Thymus (tissue), 11 donors: ENCODE data around the gene CDON. TPM values are rescaled to one million over a fixed set of nuclear protein-coding genes. Genes with fewer than 3 reads are reported as not detected.

Source experiments
- DNase-seq, 9 donors: peaks; one replicate each; pipeline ENCODE4 v3.0.0-alpha.2; 2013; ENCODE audit warnings: low spot score in 9 of 9, low read depth in 6 of 9, missing footprints in 1 of 9
- H3K27ac ChIP-seq, 2 donors: one replicate each; pipeline ENCODE4 v1.5.1; 2013; ENCODE audit warnings: control low read depth in 1 of 2, low read depth in 1 of 2, low read length in 1 of 2, mild to moderate bottlenecking in 1 of 2, moderate library complexity in 1 of 2
- H3K27me3 ChIP-seq, 2 donors: one replicate each; pipeline ENCODE4 v1.5.1; 2013; ENCODE audit warnings: low read length in 1 of 2; ENCODE audit not compliant: control insufficient read depth in 2 of 2, insufficient read depth in 1 of 2
- H3K36me3 ChIP-seq, 2 donors: one replicate each; pipeline ENCODE4 v1.5.1; 2013; ENCODE audit warnings: low read length in 1 of 2, mild to moderate bottlenecking in 1 of 2, moderate library complexity in 1 of 2; ENCODE audit not compliant: control insufficient read depth in 2 of 2, insufficient read depth in 2 of 2
- H3K4me1 ChIP-seq, 2 donors: one replicate each; pipeline ENCODE4 v1.5.1; 2013; ENCODE audit warnings: low read length in 2 of 2; ENCODE audit not compliant: control insufficient read depth in 2 of 2, insufficient read depth in 2 of 2
- H3K4me3 ChIP-seq, 2 donors: one replicate each; pipeline ENCODE4 v1.5.1; 2013; ENCODE audit warnings: low read length in 2 of 2, control low read depth in 1 of 2, mild to moderate bottlenecking in 1 of 2
- H3K9me3 ChIP-seq, 2 donors: one replicate each; pipeline ENCODE4 v1.5.1; 2013; ENCODE audit warnings: low read length in 1 of 2, mild to moderate bottlenecking in 1 of 2; ENCODE audit not compliant: control insufficient read depth in 2 of 2, insufficient read depth in 1 of 2
- WGBS: extraction: QIAGEN DNeasy Blood & Tissue Kit; methylation state at CpG from one replicate; pipeline ENCODE4 v1.1.7; 2013; 5-methylcytosine and 5-hydroxymethylcytosine counted together
- polyA plus RNA-seq: library from polyadenylated mRNA; stranded (reverse); fragments of 200-250 nt; gene quantifications from one replicate; pipeline ENCODE4 v1.2.3, GENCODE V29; 2013
- total RNA-seq: library from RNA; stranded (reverse); fragments of 120-200 nt; gene quantifications from one replicate; pipeline ENCODE4 v1.2.4, GENCODE V29; 2013
- donor health status: healthy.

Gene CDON
- total and polyA plus RNA-seq, 2 donors: 1.4 to 3.9 TPM

DNA sequence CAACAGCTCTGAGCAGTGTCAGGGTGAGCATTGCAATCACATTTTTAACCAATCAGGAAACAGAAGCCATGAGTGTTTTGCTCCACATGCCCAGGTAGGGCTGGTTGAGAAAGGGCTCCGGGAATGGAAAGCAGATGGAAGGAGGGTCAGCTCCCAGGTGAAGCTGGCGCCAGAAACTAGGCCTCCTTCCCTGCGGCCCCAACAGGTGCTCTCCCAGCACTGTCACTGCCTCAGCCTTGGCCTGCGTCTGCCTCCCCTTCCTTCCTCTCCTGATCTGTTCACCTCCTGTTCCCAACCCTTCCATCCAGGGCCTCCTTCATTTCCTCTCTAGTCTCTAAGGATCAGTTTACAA is 121.4 kb downstream of the CDON start:
- Histone ChIP-seq H3K4me3 (no peak overlapping the region), H3K9me3 (no peaks in the 10 kb centered on the region), H3K36me3 (no peaks in the 10 kb centered on the region), H3K4me1 (peaks cover 0 to 18% of the 10 kb centered on the region in 2 donors), H3K27me3 (no peaks in the 10 kb centered on the region), H3K27ac (no peak overlapping the region)
- WGBS: 97% methylated on average over 4 of the region's 4 CpGs
- DNase-seq: no peak

DNA sequence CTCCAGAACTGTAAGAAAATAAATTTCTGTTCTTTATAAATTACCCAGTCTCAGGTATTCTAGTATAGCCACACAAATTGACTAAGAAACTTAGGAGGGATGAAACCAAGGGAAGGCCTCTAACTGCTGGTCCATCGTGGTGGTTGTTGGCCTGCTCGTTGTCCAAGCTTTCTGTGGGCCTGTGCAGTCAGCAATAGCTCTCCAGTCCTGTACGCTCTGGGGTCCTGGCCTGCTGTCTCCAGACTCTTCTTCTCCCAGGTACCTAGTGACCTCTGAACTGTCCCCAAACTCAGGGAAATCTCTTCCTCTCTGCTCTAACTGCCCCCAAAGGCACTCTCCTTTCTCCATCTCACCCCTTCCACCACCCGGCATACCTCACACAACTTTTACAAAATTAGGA is 122.5 kb downstream of the CDON start:
- H3K36me3 ChIP-seq: no peaks in the 10 kb centered on the region
- no peak for DNase-seq
- no peaks in the 10 kb centered on the region for H3K9me3 ChIP-seq
- H3K4me3 ChIP-seq: no peak overlapping the region
- H3K27ac ChIP-seq: no peak overlapping the region
- 97% methylated on average over 4 of the region's 4 CpGs for WGBS
- H3K27me3 ChIP-seq: no peaks in the 10 kb centered on the region
- H3K4me1 ChIP-seq: peaks cover 0 to 18% of the 10 kb centered on the region in 2 donors

DNA sequence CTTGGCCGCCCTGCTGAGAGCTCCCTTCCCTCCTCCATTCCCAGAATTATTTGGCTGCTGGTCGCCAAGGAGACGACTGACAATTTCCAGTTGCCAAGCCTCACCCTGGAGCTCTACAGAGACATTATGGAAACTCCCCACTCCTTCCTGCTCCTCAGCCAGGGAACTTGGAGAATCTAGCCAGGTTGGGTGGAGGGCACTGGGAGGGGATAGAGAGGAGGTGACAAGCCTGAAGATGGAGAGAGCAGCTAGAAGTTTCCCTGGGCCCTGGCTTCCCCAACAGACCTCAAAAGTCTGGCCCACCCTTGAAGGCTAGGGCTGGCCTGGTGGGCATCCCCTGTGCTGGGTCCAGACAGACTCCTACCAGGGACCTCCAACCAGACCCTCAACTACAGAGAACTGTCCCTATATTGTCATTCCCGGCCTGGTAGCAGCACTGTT is 123.6 kb downstream of the CDON start:
- no peaks in the 10 kb centered on the region for H3K27me3 ChIP-seq
- H3K4me3 ChIP-seq: no peak overlapping the region
- DNase-seq: no peak
- peaks cover 0 to 18% of the 10 kb centered on the region in 2 donors for H3K4me1 ChIP-seq
- no peaks in the 10 kb centered on the region for H3K36me3 ChIP-seq
- H3K9me3 ChIP-seq: no peaks in the 10 kb centered on the region
- 82% methylated on average over 4 of the region's 4 CpGs for WGBS
- no peak overlapping the region for H3K27ac ChIP-seq

DNA sequence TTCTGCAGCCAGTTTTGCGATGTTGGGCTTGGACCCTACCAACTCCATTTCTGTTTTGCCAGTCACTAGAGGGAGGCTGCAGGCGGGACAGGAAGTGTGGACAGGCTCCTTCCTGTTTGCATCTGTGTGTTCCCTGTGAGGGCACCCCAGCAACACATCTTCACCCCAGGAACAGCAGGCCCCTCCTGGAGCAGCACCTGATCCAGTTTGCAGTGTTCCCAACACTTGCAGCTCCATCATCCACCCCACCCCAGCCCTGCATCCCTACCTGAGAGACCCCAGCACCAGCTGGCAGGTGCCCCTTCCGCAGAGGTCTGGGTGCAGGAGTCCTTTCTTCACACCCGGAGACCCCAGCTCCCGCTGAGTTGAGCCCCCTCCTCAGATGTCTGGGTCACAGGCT is 124.2 kb downstream of the CDON start:
- Histone ChIP-seq H3K27ac (no peak overlapping the region), H3K4me1 (peaks cover 0 to 18% of the 10 kb centered on the region in 2 donors), H3K36me3 (no peaks in the 10 kb centered on the region), H3K27me3 (no peaks in the 10 kb centered on the region), H3K4me3 (no peak overlapping the region), H3K9me3 (no peaks in the 10 kb centered on the region)
- no peak for DNase-seq
- WGBS: 96% methylated on average over 5 of the region's 5 CpGs

DNA sequence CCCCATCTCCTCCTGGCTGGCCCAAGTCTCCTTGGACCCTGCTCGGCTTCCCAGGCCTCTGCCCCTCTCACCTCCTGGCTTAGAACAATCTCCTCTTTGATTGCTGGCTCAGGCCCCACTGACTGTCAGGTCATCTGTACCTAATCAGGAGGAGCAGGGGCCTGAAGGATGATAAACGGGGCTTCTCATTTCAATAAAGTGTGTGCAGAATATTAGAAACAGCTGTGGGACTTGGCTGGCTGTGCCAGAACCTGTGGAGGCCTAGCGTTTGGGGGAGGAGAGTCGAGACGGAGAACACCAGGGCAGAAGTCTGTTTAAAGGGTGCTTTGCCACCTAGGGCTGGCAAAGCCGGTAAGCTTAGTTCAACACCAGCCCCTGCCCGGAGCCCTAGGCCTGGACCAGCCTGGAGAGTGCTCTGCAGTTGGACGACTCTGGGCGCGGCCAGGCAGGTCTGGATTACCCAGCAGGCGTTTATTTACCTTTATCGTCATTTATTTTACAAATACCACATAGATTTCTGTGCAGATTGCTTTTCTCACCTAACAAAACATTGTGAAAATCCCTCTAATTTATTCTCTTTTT is 127.0 kb downstream of the CDON start:
- Histone ChIP-seq H3K4me3 (no peak overlapping the region), H3K27me3 (peaks cover 0 to 2% of the 10 kb centered on the region in 2 donors), H3K9me3 (no peaks in the 10 kb centered on the region), H3K4me1 (peaks cover 0 to 14% of the 10 kb centered on the region in 2 donors), H3K27ac (no peak overlapping the region), H3K36me3 (no peaks in the 10 kb centered on the region)
- no peak for DNase-seq
- 94% methylated on average over 12 of the region's 12 CpGs for WGBS

DNA sequence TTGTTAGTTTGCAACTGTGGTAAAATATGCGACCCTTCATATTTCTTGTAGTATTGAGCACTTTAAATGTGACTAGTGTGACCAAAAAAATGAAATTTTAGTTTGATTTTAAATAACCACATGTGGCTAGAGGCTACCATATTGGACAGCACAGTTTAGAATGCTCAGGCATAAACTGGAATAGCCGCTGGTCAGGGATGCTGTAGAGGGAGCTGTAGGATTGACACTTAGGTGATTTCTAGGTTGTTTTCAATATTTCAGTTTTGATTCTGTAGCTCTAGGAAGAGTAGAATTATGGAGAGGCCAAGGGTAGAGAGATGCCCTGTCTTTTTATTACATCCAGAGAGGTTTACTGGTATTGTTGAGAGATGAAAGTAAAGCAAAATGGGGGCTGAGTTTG is 127.6 kb downstream of the CDON start:
- WGBS: 96% methylated on average over 2 of the region's 2 CpGs
- Histone ChIP-seq H3K27ac (no peak overlapping the region), H3K9me3 (no peaks in the 10 kb centered on the region), H3K4me3 (no peak overlapping the region), H3K36me3 (no peaks in the 10 kb centered on the region), H3K27me3 (peaks cover 0 to 2% of the 10 kb centered on the region in 2 donors), H3K4me1 (peaks cover 0 to 14% of the 10 kb centered on the region in 2 donors)
- DNase-seq: no peak

DNA sequence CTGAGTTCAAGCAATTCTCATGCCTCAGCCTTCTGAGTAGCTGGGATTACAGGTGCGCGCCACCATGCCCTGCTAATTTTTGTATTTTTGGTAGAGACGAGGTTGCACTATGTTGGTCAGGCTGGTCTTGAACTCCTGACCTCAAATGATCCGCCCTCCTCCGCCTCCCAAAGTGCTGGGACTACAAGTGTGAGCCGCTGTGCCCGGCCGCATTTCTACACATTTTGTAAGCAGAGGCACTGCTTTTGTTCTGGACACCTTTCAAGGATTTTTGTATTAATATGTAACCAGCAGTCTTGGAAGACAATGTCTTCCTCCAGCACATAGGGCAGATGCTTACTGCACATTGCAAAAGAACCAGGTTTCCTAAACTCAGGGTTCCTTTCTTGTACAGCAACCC is 128.2 kb downstream of the CDON start:
- Histone ChIP-seq H3K36me3 (no peaks in the 10 kb centered on the region), H3K27ac (no peak overlapping the region), H3K27me3 (peaks cover 0 to 6% of the 10 kb centered on the region in 2 donors), H3K4me1 (peaks cover 0 to 14% of the 10 kb centered on the region in 2 donors), H3K4me3 (no peak overlapping the region), H3K9me3 (no peaks in the 10 kb centered on the region)
- 96% methylated on average over 8 of the region's 8 CpGs for WGBS
- DNase-seq: no peak

DNA sequence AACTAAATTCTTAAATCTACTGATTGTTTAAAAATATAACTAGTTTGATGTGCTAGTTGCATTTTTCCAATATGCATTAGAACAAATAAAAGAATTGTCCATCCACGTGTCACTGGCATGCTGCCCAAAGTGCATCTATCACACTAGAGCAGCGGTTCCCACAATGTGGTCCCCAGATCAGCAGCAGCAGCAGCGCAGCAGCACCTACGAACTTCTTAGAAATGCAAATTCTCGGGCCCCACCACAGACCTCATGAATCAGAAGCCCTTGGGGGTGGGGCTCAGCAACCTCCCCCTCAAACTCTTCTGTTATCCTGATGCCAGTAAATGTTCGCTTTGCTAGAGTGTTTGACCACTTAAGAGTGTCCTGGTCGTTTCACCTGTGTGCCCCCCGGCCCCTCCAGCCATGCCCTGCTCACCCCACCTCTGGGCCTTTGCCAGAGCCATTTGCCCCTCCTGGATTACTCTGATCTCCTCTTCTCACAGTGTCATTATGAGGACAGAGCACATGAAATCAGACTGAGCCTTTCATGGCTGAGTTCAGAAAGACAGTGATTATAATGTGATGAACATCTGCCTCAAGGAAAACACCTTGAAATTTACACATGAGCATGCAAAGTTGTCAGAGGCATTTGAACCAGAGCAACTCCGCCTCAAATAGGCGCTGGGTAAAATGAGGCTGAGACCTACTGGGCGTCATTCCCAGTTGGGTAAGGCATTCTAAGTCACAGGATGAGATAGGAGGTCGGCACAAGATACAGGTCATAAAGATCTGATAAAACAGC is 129.4 kb downstream of the CDON start:
- Histone ChIP-seq H3K9me3 (no peaks in the 10 kb centered on the region), H3K4me1 (peaks cover 0 to 4% of the 10 kb centered on the region in 2 donors), H3K4me3 (no peak overlapping the region), H3K27ac (no peak overlapping the region), H3K27me3 (peaks cover 0 to 7% of the 10 kb centered on the region in 2 donors), H3K36me3 (no peaks in the 10 kb centered on the region)
- no peak for DNase-seq
- 80% methylated on average over 12 of the region's 12 CpGs for whole genome bisulfite sequencing

- no peak overlapping the region for H3K27ac ChIP-seq
- no peak for DNase-seq
- no peaks in the 10 kb centered on the region for H3K36me3 ChIP-seq
- 84% methylated on average over 9 of the region's 9 CpGs for WGBS
- peaks cover 0 to 3% of the 10 kb centered on the region in 2 donors for H3K4me1 ChIP-seq
- H3K9me3 ChIP-seq: no peaks in the 10 kb centered on the region
- H3K27me3 ChIP-seq: peaks cover 0 to 7% of the 10 kb centered on the region in 2 donors
- no peak overlapping the region for H3K4me3 ChIP-seq
These were observed 130.4 kb downstream of the CDON start for GRCh38 chr11:125932301-125932700.
